Measurements from ENCODE around the gene UBA3. TPM values are rescaled to one million over a fixed set of nuclear protein-coding genes. Genes with fewer than 3 reads are reported as not detected.

Gene UBA3
- total RNA-seq, 1 experiment from 2014 or later = 41.1 TPM

- intact Hi-C loops (cut with micrococcal nuclease) = loop anchor here (5.0 kb wide), 1 partner anchor 74 kb away; no protein-coding TSS in a partner anchor
- peak overlapping the region; percentile 91 for H3K27ac Mint-ChIP-seq (ENCODE audit: low read depth, unreplicated experiment)
- CTCF ChIA-PET = interaction anchor here (0.6 to 1.9 kb wide), 6 partner anchors 9 to 700 kb away, joined by 3 to 12 read pairs (median 4); no protein-coding TSS in a partner anchor
- H3K4me1 Mint-ChIP-seq (ENCODE audit: insufficient read depth, unreplicated experiment) = peaks cover 32% of the 10 kb centered on the region
- H3K9me3 Mint-ChIP-seq (ENCODE audit: unreplicated experiment) = no peaks in the 10 kb centered on the region
- no peak for TF ChIP-seq CTCF (IDR thresholded peaks at IDR 0.05; ENCODE audit: unreplicated experiment)
- H3K36me3 Mint-ChIP-seq (ENCODE audit: insufficient read depth, unreplicated experiment) = peaks cover 44% of the 10 kb centered on the region
- H3K27me3 Mint-ChIP-seq (ENCODE audit: insufficient read depth, unreplicated experiment) = no peaks in the 10 kb centered on the region
- DNase-seq (ENCODE audit: unreplicated experiment) = peak; percentile 47
- BruUV-seq (replicated peaks) = no TSS peak
- POLR2A ChIA-PET = interaction anchor here (0.6 to 9.3 kb wide), 12 partner anchors 9 to 528 kb away, joined by 3 to 94 read pairs (median 4); partner anchors contain the start of genes ARL6IP5, TMF1 and UBA3
- peak overlapping the region; percentile 89 for H3K4me3 Mint-ChIP-seq (ENCODE audit: unreplicated experiment)
Measured at GRCh38 chr3:69012800-69013252, 67.3 kb downstream of the UBA3 start.

- CTCF ChIA-PET = interaction anchor here (0.6 to 1.9 kb wide), 6 partner anchors 9 to 701 kb away, joined by 3 to 12 read pairs (median 3); no protein-coding TSS in a partner anchor
- BruUV-seq (replicated peaks) = no TSS peak
- Mint-ChIP-seq H3K36me3 (ENCODE audit: insufficient read depth, unreplicated experiment) (peaks cover 41% of the 10 kb centered on the region), H3K4me3 (ENCODE audit: unreplicated experiment) (peak overlapping the region; percentile 89), H3K27me3 (ENCODE audit: insufficient read depth, unreplicated experiment) (no peaks in the 10 kb centered on the region), H3K4me1 (ENCODE audit: insufficient read depth, unreplicated experiment) (peaks cover 32% of the 10 kb centered on the region), H3K9me3 (ENCODE audit: unreplicated experiment) (no peaks in the 10 kb centered on the region), H3K27ac (ENCODE audit: low read depth, unreplicated experiment) (peak overlapping the region; percentile 91)
- intact Hi-C loops (cut with micrococcal nuclease) = loop anchor here (5.0 kb wide), 1 partner anchor 75 kb away; no protein-coding TSS in a partner anchor
- DNase-seq (ENCODE audit: unreplicated experiment) = peak; percentile 82
- no peak for TF ChIP-seq CTCF (IDR thresholded peaks at IDR 0.05; ENCODE audit: unreplicated experiment)
- POLR2A ChIA-PET = interaction anchor here (0.6 to 9.3 kb wide), 11 partner anchors 9 to 529 kb away, joined by 3 to 94 read pairs (median 5); partner anchors contain the start of genes ARL6IP5, TMF1 and UBA3
Measured at GRCh38 chr3:69012100-69012799, 67.9 kb downstream of the UBA3 start.

- no peak for DNase-seq (ENCODE audit: unreplicated experiment)
- no peak for TF ChIP-seq CTCF (IDR thresholded peaks at IDR 0.05; ENCODE audit: unreplicated experiment)
- Mint-ChIP-seq H3K36me3 (ENCODE audit: insufficient read depth, unreplicated experiment) (peaks cover 44% of the 10 kb centered on the region), H3K27me3 (ENCODE audit: insufficient read depth, unreplicated experiment) (no peaks in the 10 kb centered on the region), H3K4me1 (ENCODE audit: insufficient read depth, unreplicated experiment) (peaks cover 31% of the 10 kb centered on the region), H3K9me3 (ENCODE audit: unreplicated experiment) (no peaks in the 10 kb centered on the region), H3K27ac (ENCODE audit: low read depth, unreplicated experiment) (no peak overlapping the region), H3K4me3 (ENCODE audit: unreplicated experiment) (peak overlapping the region; percentile 89)
- CTCF ChIA-PET = interaction anchor here (0.6 to 1.3 kb wide), 5 partner anchors 9 to 500 kb away, joined by 3 to 4 read pairs (median 3); no protein-coding TSS in a partner anchor
- POLR2A ChIA-PET = interaction anchor here (0.6 to 9.3 kb wide), 3 partner anchors 40 to 283 kb away, joined by 3 to 94 read pairs (median 61); partner anchors contain the start of genes ARL6IP5, TMF1 and UBA3
- BruUV-seq (replicated peaks) = no TSS peak
- intact Hi-C loops (cut with micrococcal nuclease) = loop anchor here (5.0 kb wide), 1 partner anchor 76 kb away; no protein-coding TSS in a partner anchor
Measured at GRCh38 chr3:69011096-69011730, 69.0 kb downstream of the UBA3 start.

Measured in MCF 10A (cell line).